ENCODE measurements around the gene PI4KA.
"Not testable (repeated sequence)": the region's sequence is repeated elsewhere in the genome, so short reads cannot be mapped to it uniquely, and the experiment has no call there.

GRCh38 chr22:20668226-20668625 is 190.4 kb downstream of the PI4KA start:
- not testable (repeated sequence) for TF ChIP-seq CTCF (conservative IDR thresholded peaks at IDR 0.05; ENCODE audit: low read depth, low read length); EZH2 (IDR thresholded peaks at IDR 0.05; ENCODE audit: borderline replicate concordance, low read depth, low read length, poor library complexity, severe bottlenecking)
